ENCODE measurements around the gene PDE6A.

PDE6A gene

DNA sequence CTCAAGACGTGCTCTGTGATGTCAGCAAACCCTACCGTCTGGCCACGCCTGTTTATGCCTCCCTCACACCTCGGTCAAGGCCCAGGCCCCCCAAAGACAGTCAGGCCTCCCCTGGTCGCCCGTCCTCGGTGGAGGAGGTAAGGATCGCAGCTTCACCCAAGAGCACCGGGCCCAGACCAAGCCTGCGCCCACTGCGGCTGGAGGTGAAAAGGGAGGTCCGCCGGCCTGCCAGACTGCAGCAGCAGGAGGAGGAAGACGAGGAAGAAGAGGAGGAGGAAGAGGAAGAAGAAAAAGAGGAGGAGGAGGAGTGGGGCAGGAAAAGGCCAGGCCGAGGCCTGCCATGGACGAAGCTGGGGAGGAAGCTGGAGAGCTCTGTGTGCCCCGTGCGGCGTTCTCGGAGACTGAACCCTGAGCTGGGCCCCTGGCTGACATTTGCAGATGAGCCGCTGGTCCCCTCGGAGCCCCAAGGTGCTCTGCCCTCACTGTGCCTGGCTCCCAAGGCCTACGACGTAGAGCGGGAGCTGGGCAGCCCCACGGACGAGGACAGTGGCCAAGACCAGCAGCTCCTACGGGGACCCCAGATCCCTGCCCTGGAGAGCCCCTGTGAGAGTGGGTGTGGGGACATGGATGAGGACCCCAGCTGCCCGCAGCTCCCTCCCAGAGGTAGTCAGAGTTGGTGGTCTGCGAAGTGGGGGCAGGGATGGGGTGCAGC, 111.3 kb downstream of the PDE6A start:
- no peak for DNase-seq

GRCh38 chr5:149832636-149833035, 112.0 kb downstream of the PDE6A start:
- DNase-seq, result no peak

DNA sequence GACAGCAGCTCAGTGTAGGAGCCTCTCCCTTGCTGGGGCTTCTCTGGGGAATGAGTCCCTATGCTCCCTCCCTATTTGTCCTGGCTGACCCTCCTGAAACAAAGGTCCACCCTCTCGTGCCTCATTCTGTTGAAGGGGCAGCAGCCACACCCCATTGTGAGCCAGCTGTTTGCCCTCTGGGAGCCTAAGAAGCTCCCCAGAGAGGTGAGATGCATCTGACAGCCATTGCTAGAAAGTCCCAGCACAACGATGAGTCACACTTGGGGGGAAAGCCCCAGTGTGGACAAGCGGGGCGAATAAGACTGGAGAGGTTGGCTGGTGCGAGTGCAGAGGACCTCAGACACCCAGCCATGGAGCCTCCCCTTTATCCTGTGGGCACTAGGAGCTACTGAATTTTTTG, 113.1 kb downstream of the PDE6A start:
- no peak for DNase-seq

- no peak for DNase-seq
Observed at GRCh38 chr5:149830579-149830978, 114.0 kb downstream of the PDE6A start.

DNA sequence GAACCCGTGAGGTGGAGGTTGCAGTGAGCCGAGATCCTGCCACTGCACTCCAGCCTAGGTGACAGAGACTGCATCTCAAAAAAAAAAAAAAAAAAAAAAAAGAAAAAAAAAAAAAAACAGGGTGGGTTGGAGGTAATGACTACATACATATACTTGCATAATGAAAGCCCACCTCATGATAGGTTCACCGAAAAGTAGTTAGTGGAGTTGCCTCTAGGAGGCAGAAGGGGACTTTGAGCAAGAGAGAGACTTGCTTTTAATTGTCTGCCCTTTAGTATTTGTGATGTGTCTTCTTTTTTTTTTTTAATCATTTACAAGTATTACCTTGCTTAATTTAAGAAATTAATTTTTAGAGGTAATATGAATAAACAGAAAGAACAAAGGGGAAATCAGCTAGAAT, 114.6 kb downstream of the PDE6A start:
- no peak for DNase-seq

DNA sequence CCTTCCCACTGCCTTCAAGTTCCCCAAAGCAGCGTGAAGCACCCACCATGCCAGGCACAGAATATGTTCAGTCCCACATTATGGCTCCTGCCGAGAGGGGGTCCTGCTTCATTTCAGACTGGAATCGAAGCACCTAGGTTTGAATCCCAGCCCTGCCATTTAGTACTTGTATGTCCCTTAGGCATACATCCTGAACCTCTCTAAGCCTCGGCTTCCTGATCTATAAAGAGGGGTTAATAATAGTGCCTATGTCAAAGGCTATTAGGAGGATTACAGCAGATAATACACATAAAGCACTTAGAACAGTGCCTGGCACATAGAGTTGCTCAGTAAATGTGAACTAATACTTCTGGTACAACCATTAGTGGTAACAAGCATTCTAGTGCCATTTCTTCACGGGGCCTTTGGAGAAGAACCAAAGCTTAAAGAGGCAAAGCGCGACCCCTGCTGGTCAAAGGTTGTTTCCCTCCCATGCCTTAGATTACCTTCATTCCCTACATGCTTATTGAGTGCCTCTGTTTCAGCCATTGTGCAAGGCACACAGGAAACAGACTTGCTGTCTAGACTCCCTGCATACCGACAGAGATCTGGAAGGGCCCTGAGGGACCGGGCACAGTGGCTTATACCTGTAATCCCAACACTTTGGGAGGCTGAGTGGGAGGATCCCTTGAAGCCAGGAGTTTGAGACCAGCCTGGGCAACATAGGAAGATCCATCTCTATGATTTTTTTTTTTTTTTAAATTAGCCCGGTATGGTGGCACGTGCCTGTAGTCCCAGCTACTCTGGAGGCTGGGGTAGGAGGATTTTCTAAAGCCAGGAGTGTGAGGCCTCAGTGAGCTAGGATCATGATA, 116.2 kb downstream of the PDE6A start:
- peak; percentile 96 for DNase-seq

DNA sequence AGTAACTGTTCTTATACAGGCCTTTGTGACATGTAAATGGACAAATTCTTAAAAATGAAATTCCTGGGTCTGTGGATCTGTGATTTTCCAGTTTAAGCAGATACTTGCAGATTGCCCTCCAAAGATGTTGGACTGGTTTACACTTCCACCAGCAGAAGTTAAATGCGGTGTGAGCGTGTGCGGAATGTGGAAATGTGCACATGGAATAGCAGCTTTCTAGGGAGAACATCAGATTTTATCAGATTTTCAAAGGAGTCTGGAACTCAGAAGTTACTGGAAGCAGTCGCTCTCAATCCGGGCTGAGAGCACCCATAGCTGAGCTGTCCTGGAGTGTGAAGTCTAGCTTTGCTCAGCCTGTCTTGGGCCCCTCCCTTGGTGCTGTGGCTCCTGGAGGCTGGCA, 117.0 kb downstream of the PDE6A start:
- no peak for DNase-seq

- DNase-seq, result no peak
Observed at GRCh38 chr5:149827086-149827485, 117.5 kb downstream of the PDE6A start.

DNA sequence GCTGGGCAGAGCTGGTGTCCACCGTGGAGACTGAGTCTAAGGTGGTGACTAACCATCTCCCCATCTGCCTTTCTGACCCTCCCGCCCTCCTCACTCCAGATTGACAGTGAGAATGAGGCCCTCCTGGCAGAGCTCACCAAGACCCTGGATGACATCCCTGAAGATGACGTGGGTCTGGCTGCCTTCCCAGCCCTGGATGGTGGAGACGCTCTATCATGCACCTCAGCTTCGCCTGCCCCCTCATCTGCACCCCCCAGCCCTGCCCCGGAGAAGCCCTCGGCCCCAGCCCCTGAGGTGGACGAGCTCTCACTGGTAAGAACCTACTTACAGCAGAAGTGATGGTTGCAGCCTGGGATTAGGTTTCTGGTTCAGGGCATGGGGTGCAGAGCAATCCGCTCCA, 118.0 kb downstream of the PDE6A start:
- DNase-seq, result no peak

DNA sequence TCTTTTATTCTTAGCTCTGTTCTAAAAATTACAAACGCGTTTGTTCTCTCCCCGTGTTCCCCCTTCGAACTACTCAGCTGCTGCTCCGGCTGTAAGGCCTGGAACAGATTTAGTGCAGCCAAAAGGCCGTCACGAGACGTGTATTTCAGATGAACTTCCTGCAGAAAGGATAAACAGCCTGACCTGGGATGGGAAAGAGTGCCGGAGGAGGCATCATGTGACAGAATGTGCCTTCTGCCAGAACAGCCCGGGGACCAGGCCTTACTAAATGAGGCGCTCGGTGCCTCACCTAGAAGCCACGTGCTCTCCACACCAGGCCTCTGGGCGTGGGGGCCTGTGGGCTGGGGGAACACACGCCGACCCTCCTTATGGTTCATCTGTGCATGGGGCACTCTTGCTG, 119.7 kb downstream of the PDE6A start:
- no peak for DNase-seq

GRCh38 chr5:149824120-149824519, 120.5 kb downstream of the PDE6A start:
- DNase-seq, result no peak

- no peak for DNase-seq
Observed at GRCh38 chr5:149823375-149823774, 121.2 kb downstream of the PDE6A start.

DNA sequence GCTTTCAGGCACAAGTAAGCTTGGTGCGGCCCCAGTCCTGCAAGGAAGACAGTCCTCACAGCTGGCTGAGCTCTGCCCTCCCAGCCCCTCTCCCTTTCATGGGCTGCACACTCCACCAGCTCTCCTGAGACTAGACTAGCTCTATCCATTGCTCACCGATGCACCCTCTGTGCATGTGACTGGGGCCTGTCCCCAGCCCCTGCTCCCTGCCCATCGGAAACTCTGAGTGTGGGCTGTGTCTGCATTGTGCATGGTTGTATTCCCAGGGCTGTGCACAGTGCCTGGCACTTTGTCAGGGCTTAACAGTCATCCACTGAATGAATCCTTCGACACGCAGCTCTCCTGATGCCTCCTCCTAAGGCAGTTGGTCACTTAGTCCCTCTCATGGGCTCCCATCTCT, 122.3 kb downstream of the PDE6A start:
- DNase-seq, result no peak

GRCh38 chr5:149820536-149821510, 123.8 kb downstream of the PDE6A start:
- no peak for DNase-seq

- no peak for DNase-seq
Observed at GRCh38 chr5:149820012-149820411, 124.6 kb downstream of the PDE6A start.

DNA sequence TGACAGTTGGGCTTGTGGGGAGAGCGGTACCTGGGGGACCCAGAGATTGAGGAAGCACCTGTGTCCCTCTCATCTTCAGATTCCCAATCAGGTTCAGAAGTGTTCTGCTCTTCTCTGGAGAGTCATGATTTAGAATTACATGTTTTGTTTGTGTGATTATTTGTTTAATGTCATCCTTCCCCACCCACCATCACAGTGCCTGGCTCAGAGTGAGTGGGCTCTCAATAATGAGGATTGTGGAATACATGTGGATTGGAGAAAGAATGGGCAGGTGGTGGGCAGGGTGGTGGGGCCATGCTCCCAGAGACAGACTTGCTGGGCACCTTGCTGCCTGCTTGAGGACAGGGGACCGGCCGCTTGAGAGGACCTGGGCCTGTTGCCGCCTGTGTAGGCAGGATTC, 126.5 kb downstream of the PDE6A start:
- no peak for DNase-seq

GRCh38 chr5:149817539-149818060, 127.0 kb downstream of the PDE6A start:
- no peak for DNase-seq

- no peak for DNase-seq
Observed at GRCh38 chr5:149816661-149817060, 127.9 kb downstream of the PDE6A start.

DNA sequence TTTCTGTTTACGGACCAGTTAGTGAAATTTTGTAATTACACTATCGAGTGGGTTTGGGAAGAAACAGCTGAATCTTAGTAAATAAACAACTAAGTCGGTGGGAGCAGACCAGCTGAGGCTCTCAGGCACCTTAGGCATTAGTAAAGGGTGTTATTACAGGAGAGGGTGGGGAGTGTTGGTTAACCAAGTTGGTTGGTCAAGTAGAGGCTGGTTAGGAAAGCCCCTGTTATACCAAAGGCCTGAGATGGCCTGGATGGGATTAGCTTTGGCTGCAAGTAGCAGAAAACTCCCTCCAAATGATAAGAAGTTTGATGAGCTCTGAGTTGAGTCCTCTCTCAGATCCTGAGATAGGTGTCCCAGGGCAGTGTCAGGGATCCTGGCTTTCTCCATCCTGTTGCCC, 133.1 kb downstream of the PDE6A start:
- no peak for DNase-seq

DNA sequence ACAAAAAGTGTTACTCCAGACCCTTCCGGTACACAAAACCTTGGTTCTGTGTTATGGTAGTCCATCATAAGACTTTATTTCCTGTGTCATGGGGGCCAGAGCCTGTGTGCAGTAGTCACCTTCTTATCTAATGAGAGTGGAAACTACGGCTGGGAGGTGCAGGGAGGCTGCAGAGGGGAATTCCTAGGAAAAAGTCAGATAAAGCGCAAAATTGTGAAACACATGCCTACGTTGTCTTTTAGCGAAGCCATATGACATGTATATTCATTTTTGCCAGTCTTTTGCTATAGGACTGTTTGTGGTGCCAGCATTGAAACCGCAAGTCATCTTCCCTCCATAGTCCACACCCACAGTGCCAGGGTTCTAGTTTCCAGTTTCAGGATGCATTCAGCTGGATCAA, 133.7 kb downstream of the PDE6A start:
- no peak for DNase-seq

GRCh38 chr5:149809931-149810691, 134.5 kb downstream of the PDE6A start:
- DNase-seq, result peak; percentile 97

All from NCI-H510A treated with DMSO at 0.1 percent for 48 hours (cell line).